Middle frontal gyrus (tissue), 1 donor: ENCODE results near the gene OR7A10.

Experiments
- DNase-seq: peaks from one replicate; pipeline ENCODE4 v3.0.0-alpha.2; 2015; ENCODE audit warnings: low spot score; ENCODE audit errors: extremely low spot score

The OR7A10 gene

GRCh38 chr19:14848822-14849221 lies at the start of gene OR7A10:
Gene OR7A10, minus strand, starts transcription at chr19:14848922. Its CDS starts 7,045 bp downstream, at chr19:14841877.
- no peak for DNase-seq

DNA sequence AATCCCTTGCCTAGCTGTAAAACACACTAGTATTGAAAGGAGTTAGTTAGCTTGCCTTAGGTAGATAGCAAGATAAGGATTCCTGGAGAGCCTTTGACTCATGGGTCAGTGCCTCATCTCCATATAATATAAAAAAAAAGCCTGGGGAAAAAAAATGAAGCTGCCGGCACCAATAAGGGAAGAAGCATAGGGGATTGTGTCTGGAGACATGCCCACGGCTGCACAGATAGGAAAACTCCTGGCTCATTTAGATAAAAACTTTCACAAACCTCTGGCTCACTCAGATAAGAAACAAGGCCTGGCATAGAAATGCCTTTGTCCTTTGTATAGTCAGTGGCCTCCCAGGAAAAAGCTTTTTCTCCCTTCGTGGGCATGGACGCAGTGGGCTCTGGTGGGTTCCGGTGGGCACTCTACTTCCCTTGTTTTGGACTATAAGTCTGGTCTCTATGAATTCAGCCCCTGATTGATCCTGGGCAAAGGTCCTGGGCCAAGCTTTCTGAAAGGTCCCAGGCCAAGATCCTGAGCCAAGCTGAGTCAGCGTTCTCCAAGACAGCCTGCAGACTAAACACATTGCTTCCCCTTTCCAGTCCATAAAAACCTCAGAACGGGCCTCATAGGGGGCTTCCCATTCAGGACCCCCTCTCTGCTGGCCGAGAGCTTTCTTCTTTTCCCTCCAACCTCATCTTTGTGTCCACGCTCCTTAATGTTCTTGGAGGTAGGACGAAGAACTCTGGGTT lies 42.1 kb upstream of the OR7A10 start:
- no peak for DNase-seq

GRCh38 chr19:14889994-14890642 lies 41.4 kb upstream of the OR7A10 start:
- DNase-seq: no peak

DNA sequence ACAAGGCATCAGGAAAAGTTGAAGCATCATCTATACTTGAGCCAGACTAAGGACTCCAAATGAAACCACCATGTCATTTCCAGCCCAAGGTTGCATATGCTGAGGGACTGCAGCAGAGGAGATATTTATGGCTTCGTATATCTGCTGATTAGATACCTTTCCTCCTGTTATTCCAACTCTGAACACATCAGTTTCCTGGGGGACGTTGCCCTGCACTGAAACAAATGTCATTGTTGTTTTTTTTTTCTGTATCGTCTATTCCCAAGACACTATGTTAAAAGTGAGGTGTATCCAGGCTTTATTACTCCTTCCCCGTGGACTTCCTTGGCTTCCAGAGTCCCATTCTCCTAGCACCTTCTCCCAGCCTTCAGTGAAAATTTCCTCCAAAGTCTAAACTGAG lies 37.3 kb upstream of the OR7A10 start, which contains the start of gene OR7A17:
TSS of gene OR7A17 (minus strand) at position 101 of the 400 bp plus-strand sequence. CDS start 4,777 bp downstream, outside the sequence.
- DNase-seq: no peak

DNA sequence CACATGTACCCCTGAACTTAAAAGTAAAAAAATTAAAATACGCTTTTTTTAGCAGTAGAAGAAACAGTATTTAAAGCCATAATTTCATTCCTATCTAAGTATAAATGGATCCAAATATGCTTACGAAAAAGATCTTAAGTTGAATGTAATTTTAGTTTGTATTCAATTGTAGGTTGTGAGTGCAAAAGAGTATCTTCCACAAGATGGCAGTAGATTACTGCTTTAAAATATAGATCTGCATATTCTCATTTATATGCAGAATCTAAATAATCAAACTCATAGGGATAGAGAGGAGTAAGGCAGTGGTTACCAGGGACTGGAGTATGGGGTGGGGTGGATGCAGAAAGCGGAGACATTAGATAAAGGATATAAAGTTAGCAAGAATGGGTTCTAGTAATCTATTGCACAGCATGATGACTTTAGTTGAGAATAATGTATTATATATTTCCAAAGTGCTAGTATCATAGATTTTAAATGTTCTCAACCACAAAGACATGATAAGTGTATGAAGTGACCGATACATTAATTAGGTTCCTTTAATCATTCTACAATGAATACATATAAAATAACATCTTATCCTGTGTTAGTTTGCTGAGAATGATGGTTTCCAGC lies 23.0 kb upstream of the OR7A10 start:
- no peak for DNase-seq

DNA sequence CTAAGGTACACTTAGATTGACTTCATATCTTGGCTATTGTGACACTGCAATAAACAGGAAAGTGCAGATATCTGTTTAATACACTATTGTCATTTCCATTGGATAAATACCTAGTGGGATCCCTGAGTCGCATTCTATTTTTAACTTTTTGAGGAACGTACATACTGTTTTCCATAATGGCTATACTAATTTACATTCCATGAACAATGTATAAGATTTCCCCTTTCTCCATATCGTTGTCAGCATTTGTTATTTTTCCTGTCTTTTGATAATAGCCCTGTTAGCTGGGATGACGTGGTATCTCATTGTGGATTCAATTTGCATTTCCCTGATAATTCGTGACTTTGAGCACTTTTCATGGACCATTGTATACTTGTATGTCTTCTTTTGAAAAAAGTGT lies 19.8 kb upstream of the OR7A10 start:
- no peak for DNase-seq

GRCh38 chr19:14843578-14843977 lies 5.1 kb downstream of the OR7A10 start:
- no peak for DNase-seq

DNA sequence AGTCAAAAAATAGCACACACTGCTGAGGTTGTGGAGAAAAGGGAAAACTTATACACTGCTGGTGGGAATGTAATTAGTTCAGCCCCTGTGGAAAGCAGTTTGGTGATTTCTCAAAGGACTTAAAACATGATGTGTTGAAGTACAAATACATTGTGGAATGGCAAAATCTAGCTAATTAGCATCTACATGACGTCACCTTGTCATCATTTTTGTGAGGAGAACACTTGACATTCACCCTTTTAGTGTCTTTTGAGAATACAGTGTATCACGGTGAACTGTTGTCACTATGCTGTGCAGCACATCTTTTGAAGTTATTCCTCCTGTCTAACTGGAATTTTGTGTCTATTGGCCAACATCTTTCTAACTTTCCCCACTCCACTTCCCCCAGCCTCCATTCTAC lies 5.6 kb downstream of the OR7A10 start:
- DNase-seq: no peak

DNA sequence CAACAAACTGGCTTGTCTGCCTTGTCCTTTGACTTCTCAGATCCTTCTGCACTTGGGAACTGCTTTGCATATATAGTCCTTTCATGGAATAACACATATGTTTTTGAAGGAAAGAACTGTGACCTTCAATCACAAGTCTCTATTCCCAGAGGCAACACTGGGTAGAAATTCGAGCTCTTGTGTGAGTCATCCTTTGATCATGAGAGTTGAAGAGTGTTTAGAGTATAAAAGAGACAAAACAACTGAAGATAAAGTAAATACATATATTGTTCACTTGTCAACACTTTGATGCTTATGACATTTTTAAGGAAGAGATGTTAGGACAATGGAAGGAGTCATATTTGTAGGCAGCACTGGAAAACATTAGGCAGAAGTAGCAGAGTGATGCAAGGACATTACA lies 8.5 kb downstream of the OR7A10 start:
- DNase-seq: no peak

- no peak for DNase-seq
Observed at GRCh38 chr19:14837391-14837790, 11.3 kb downstream of the OR7A10 start.

DNA sequence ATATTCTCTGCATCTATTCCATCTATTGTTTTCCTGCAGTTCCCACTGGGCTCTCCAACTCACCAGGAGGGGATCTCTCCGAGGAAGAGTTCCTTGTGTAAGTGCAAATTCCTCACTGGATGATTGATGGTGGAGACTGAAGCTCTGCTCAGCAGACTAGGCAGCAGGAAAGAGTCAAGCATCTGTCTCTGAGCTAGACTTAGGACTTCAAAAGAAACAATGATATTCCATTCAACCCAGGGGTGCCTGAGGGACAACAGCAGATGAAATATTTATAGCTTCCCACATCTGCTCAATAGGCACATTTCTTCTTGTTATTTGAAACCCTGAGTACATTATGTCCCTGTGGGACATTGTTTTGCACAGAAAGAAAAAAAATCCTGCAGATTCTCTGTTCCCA lies 13.7 kb downstream of the OR7A10 start, which contains the start of the genes OR7A5 and OR7C1:
TSS of gene OR7A5 (minus strand) at position 175 of the 400 bp plus-strand sequence. CDS start 6,944 bp downstream, outside the sequence.
TSS of gene OR7C1 (minus strand) at position 175 of the 400 bp plus-strand sequence. CDS start 35,049 bp downstream, outside the sequence.
- DNase-seq: no peak

GRCh38 chr19:14830702-14831101 lies 18.0 kb downstream of the OR7A10 start:
- DNase-seq: no peak

GRCh38 chr19:14826006-14826405 lies 22.7 kb downstream of the OR7A10 start:
- no peak for DNase-seq

- no peak for DNase-seq
Observed at GRCh38 chr19:14821937-14822336, 26.8 kb downstream of the OR7A10 start.

DNA sequence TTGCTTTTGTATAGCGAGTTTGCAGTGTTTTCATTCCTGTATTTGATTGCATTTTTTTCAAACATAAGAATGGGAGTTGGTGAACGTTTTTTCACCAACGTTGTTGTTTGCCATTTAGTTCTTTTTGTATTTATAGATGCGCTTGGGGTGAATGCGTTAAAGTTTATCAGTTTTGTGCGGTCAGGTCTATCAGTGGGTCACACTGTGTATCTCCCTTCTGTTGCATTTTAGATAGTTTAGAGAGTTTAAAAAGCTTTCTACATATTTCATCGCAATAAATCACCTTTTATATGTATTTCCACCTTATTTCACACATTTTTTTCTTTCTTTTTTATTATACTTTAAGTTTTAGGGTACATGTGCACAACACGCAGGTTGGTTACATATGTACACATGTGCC lies 30.1 kb downstream of the OR7A10 start:
- DNase-seq: no peak

- DNase-seq: no peak
Observed at GRCh38 chr19:14817052-14817451, 31.7 kb downstream of the OR7A10 start.

GRCh38 chr19:14814982-14815652 lies 33.6 kb downstream of the OR7A10 start:
- DNase-seq: no peak

- DNase-seq: no peak
Observed at GRCh38 chr19:14809272-14810057, 39.3 kb downstream of the OR7A10 start.

- DNase-seq: no peak
Observed at GRCh38 chr19:14804765-14805164, 44.0 kb downstream of the OR7A10 start.

GRCh38 chr19:14798760-14799159 lies 50.0 kb downstream of the OR7A10 start:
- no peak for DNase-seq

DNA sequence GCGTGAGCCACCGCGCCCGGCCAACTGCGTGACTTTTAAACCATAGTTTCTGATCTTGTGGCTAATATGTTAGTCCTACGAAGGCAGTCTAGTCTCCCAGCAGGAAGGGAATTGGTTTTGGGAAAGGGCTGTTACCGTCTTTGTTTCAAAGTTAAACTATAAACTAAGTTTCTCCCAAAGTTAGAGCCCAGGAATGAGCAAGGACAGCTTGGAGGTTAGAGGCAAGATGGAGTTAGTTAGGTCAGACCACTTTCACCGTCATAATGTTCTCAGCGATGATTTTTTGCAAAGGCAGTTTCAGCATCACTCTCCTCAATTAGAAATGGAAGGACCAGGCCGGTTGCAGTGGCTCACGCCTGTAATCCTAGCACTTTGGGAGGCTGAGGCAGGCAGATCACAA lies 52.7 kb downstream of the OR7A10 start:
- DNase-seq: no peak
